ACHN (cell line): Measurements from ENCODE around the gene PLA2G10.

Experiments used
- DNase-seq: peaks from one replicate; pipeline ENCODE4 v3.0.0-alpha.2; 2015
- in situ Hi-C: cut with HindIII; loops from 2 replicates; pipeline ENCODE4 v1.10.0; 2017; ENCODE audit warnings: low sequenced_read_pairs, low pct_ligation_motif_present, low pct_unique_long_range_greater_than_20kb

The PLA2G10 gene

GRCh38 chr16:14629612-14629918 lies 64.5 kb downstream of the PLA2G10 start:
- in situ Hi-C loops, result no loop called here
- DNase-seq, result peak; percentile 24

DNA sequence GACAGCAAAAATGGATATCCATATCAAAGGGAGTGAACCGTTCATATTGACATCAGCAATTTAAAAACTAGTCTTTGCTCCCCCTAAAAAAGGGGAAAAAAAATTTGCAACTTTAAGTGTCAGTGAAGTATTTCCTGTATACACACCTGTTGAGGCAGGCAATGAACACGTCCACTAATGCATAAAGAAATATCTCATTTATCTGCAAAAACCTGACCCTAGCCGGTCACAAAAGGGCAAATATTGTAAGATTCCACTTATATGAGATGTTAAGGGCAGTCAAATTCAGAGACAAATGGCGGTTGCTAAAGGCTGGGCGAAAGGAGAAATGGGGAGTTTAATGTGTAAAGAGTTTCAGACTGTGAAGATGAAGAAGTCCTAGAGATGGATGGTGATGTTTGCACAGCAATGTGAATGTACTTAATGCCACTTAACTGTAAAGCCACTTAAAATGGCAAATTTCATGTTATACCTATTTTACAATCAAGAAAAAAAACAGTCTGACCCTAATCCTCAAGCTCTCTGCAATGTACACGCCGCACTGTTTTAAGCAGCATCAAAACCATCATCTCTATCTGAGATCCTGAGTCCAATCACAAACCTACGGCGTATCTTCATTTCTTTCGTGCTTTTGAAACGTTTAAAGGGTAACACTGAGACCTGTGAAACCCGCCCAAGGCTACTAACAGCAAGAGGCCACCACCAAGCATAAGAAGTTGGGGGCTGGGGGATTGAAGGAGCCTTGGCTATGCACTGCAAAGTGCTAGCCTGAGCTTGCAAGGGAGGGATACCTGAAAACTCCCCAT lies 65.1 kb downstream of the PLA2G10 start:
- in situ Hi-C loops, result no loop called here
- DNase-seq, result no peak

DNA sequence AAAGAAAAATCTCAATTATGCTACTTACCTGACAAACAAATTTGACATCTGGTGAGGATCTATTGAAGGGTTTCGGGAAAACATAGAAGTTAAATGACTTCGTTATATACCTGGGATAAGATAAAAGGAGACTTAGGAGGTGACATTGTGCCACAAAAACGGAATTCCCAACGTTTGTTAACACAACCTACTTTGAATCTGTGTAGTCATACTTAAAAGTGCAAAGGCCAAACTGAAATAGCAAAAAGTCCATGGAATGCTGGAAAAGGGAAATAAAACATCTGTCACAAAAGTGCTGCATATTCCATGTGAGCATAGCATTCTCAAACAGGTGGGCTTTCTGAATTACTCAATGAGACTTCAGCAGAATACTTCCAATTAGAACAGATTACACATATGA lies 67.0 kb downstream of the PLA2G10 start:
- DNase-seq, result no peak
- in situ Hi-C loops, result no loop called here
